ENCODE data around the gene CDAN1. TPM values are rescaled to one million over a fixed set of nuclear protein-coding genes. Genes with fewer than 3 reads are reported as not detected.

The CDAN1 gene
- total and polyA plus RNA-seq, 2 donors from 2014 or later = 7.0 to 13.1 TPM

DNA sequence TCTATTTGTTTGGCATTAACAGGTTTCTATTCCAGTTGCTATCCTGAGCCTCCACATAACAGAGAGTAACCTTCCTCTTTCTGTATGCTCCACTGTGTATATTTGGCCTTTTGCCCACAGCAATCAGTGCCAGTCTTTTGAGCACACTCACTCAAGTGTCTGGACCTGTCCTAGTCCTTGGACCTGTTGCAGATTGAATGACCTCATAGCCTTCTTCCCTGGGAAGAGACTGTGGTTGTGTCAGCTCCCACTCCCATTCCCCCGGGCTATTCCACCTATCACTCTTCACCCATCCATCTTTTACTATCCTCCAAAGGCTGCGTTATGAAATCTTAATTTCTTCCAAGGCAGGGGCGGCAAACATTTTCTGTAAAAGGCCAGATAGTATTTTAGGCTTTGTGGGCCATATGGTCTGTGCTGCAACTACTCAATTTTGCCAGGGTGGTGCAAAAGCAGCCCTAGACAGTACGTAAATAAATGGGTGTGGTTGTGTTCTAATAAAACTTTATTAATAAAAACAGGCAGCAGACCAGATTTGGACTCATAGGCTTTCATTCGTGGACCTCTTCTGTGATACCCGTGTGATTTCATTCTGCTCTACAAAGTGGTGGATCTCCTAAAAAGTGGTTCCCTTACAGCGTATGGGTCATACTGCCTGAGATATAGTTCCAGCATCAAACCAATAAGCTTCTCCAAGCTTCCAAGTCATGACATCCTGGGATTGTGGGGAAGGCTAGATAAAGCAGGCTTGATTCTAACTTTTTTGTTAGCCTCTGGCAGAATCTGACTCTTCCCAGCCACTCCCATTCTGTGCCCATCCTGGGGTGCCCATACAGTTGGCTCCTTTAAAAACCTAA lies 57.4 kb downstream of the CDAN1 start:
- peaks cover 0 to 6% (median 3%) of the 10 kb centered on the region in 3 donors for H3K36me3 ChIP-seq (ENCODE audit: control insufficient read depth in 2 of 3, insufficient read depth in 3 of 3, low read length in 3 of 3)
- no peak for FAIRE-seq
- H3K4me1 ChIP-seq (ENCODE audit: control insufficient read depth in 2 of 3, insufficient read depth in 2 of 3, low read depth in 1 of 3, low read length in 3 of 3) = no peaks in the 10 kb centered on the region
- no peak overlapping the region for H3K4me3 ChIP-seq (ENCODE audit: low read length in 3 of 3)
- no peaks in the 10 kb centered on the region for H3K27me3 ChIP-seq (ENCODE audit: control insufficient read depth, insufficient read depth, low read length)
- intact Hi-C loops (cut with DNase I) = no loop called here
- DNase-seq = no peak
- TF ChIP-seq, protein P1, sequence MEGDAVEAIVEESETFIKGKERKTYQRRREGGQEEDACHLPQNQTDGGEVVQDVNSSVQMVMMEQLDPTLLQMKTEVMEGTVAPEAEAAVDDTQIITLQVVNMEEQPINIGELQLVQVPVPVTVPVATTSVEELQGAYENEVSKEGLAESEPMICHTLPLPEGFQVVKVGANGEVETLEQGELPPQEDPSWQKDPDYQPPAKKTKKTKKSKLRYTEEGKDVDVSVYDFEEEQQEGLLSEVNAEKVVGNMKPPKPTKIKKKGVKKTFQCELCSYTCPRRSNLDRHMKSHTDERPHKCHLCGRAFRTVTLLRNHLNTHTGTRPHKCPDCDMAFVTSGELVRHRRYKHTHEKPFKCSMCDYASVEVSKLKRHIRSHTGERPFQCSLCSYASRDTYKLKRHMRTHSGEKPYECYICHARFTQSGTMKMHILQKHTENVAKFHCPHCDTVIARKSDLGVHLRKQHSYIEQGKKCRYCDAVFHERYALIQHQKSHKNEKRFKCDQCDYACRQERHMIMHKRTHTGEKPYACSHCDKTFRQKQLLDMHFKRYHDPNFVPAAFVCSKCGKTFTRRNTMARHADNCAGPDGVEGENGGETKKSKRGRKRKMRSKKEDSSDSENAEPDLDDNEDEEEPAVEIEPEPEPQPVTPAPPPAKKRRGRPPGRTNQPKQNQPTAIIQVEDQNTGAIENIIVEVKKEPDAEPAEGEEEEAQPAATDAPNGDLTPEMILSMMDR (IDR thresholded peaks at IDR 0.05; ENCODE audit: borderline replicate concordance, extremely low read depth, insufficient read depth) = no peak
- no peaks in the 10 kb centered on the region for H3K9me3 ChIP-seq (ENCODE audit: control insufficient read depth in 2 of 3, insufficient read depth in 1 of 3, low read length in 3 of 3)
- H3K27ac ChIP-seq (ENCODE audit: low read depth in 2 of 2, low read length in 2 of 2) = no peak overlapping the region
- H3K9ac ChIP-seq (ENCODE audit: low read length in 3 of 3) = no peak overlapping the region

DNA sequence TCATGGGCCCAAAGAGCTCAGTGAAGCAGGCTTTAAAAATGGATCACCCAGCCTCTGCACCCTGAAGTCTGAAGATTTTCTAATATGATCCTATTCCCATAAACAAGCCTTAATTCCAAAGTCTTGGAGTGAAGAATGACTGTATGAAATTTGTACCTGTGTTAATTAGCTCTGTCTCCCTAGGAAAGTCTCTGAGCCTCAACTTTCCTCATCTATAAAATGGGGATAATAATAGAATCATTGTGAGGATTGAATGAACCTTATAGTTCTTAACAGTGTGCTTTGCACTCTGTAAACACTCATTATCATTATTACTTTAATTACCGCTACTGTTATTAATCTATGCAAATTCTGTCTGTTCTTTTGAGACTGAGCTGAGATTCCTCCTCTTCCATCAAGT lies 61.9 kb downstream of the CDAN1 start:
- Histone ChIP-seq H3K4me1 (ENCODE audit: control insufficient read depth in 2 of 3, insufficient read depth in 2 of 3, low read depth in 1 of 3, low read length in 3 of 3) (no peaks in the 10 kb centered on the region), H3K9ac (ENCODE audit: low read length in 3 of 3) (no peak overlapping the region), H3K4me3 (ENCODE audit: low read length in 3 of 3) (no peak overlapping the region), H3K27me3 (ENCODE audit: control insufficient read depth, insufficient read depth, low read length) (no peaks in the 10 kb centered on the region), H3K36me3 (ENCODE audit: control insufficient read depth in 2 of 3, insufficient read depth in 3 of 3, low read length in 3 of 3) (peaks cover 0 to 6% (median 3%) of the 10 kb centered on the region in 3 donors), H3K9me3 (ENCODE audit: control insufficient read depth in 2 of 3, insufficient read depth in 1 of 3, low read length in 3 of 3) (no peaks in the 10 kb centered on the region), H3K27ac (ENCODE audit: low read depth in 2 of 2, low read length in 2 of 2) (no peak overlapping the region)
- no peak for DNase-seq
- FAIRE-seq = no peak
- TF ChIP-seq, protein P1 (IDR thresholded peaks at IDR 0.05; ENCODE audit: borderline replicate concordance, extremely low read depth, insufficient read depth) = no peak
- intact Hi-C loops (cut with DNase I) = no loop called here

DNA sequence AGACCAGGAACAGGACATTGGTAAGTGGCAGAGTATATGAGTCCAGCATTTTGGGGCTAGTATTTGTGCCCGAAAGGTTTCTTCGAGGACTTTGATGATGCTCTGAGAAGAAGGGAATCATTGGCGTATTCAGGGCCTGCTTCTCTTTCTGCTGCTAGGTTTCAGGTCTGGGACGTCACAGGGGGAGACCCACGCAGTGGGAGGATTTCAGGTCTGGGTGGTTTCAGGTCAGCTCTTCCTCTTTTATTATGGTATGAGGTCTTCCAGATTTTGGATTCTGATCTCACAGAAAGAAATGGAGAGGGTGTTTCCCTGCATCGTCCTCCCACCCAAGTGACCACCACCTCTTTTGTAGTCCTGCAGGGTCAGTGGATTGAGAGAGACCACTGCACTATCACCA lies 62.5 kb downstream of the CDAN1 start:
- H3K4me3 ChIP-seq (ENCODE audit: low read length in 3 of 3) = no peak overlapping the region
- FAIRE-seq (no peak), DNase-seq (no peak)
- peaks cover 0 to 6% (median 3%) of the 10 kb centered on the region in 3 donors for H3K36me3 ChIP-seq (ENCODE audit: control insufficient read depth in 2 of 3, insufficient read depth in 3 of 3, low read length in 3 of 3)
- intact Hi-C loops (cut with DNase I) = no loop called here
- H3K9ac ChIP-seq (ENCODE audit: low read length in 3 of 3) = no peak overlapping the region
- TF ChIP-seq, protein P1 (IDR thresholded peaks at IDR 0.05; ENCODE audit: borderline replicate concordance, extremely low read depth, insufficient read depth) = no peak
- H3K4me1 ChIP-seq (ENCODE audit: control insufficient read depth in 2 of 3, insufficient read depth in 2 of 3, low read depth in 1 of 3, low read length in 3 of 3) = no peaks in the 10 kb centered on the region
- no peak overlapping the region for H3K27ac ChIP-seq (ENCODE audit: low read depth in 2 of 2, low read length in 2 of 2)
- no peaks in the 10 kb centered on the region for H3K27me3 ChIP-seq (ENCODE audit: control insufficient read depth, insufficient read depth, low read length)
- H3K9me3 ChIP-seq (ENCODE audit: control insufficient read depth in 2 of 3, insufficient read depth in 1 of 3, low read length in 3 of 3) = no peaks in the 10 kb centered on the region

Other genes starting within 250 kb of the CDAN1 start
- 52.0 TPM for gene ZNF106, start 246.0 kb downstream of the CDAN1 start, total RNA-seq
- 7.2 TPM for gene ZNF106, start 246.0 kb downstream of the CDAN1 start, polyA plus RNA-seq (ENCODE audit: insufficient read depth, low read depth, low replicate concordance)
- 55.0 TPM for gene SNAP23, start 241.5 kb downstream of the CDAN1 start, total RNA-seq
- gene SNAP23, start 241.5 kb downstream of the CDAN1 start, polyA plus RNA-seq (ENCODE audit: insufficient read depth, low read depth, low replicate concordance) = 34.1 TPM
- gene LRRC57, start 188.3 kb downstream of the CDAN1 start, total RNA-seq = 21.1 TPM
- gene LRRC57, start 188.3 kb downstream of the CDAN1 start, polyA plus RNA-seq (ENCODE audit: insufficient read depth, low read depth, low replicate concordance) = 8.6 TPM
- gene HAUS2, start 188.3 kb downstream of the CDAN1 start, total RNA-seq = 17.4 TPM
- 6.6 TPM for gene HAUS2, start 188.3 kb downstream of the CDAN1 start, polyA plus RNA-seq (ENCODE audit: insufficient read depth, low read depth, low replicate concordance)
- 7.2 TPM for gene STARD9, start 161.5 kb downstream of the CDAN1 start, total RNA-seq
- gene STARD9, start 161.5 kb downstream of the CDAN1 start, polyA plus RNA-seq (ENCODE audit: insufficient read depth, low read depth, low replicate concordance) = 1.1 TPM
- 19.1 TPM for gene TTBK2, start 183.7 kb upstream of the CDAN1 start, total RNA-seq
- 1.9 TPM for gene TTBK2, start 183.7 kb upstream of the CDAN1 start, polyA plus RNA-seq (ENCODE audit: insufficient read depth, low read depth, low replicate concordance)